Measurements from ENCODE around the gene PPFIA1. TPM values are rescaled to one million over a fixed set of nuclear protein-coding genes. Genes with fewer than 3 reads are reported as not detected.

PPFIA1 gene
- total RNA-seq, 3 donors from 2014 or later = 38.2 to 48.0 (median 46.7) TPM

GRCh38 chr11:70429428-70429705 lies 158.9 kb downstream of the PPFIA1 start:
- Mint-ChIP-seq H3K36me3 (ENCODE audit: insufficient read depth) (peaks cover 6% of the 10 kb centered on the region), H3K4me1 (ENCODE audit: low read depth) (peaks cover 1% of the 10 kb centered on the region), H3K4me3 (no peak overlapping the region), H3K9me3 (no peaks in the 10 kb centered on the region), H3K27me3 (ENCODE audit: low read depth) (peaks cover 14% of the 10 kb centered on the region)
- ATAC-seq (no peak), DNase-seq (no peak)

GRCh38 chr11:70429724-70430521 lies 159.4 kb downstream of the PPFIA1 start:
- Mint-ChIP-seq H3K9me3 (no peaks in the 10 kb centered on the region), H3K36me3 (ENCODE audit: insufficient read depth) (peaks cover 9% of the 10 kb centered on the region), H3K27me3 (ENCODE audit: low read depth) (peaks cover 12% of the 10 kb centered on the region), H3K4me3 (no peak overlapping the region), H3K4me1 (ENCODE audit: low read depth) (no peaks in the 10 kb centered on the region)
- no peak for DNase-seq
- no peak for ATAC-seq

- Mint-ChIP-seq H3K9me3 (no peaks in the 10 kb centered on the region), H3K4me3 (no peak overlapping the region), H3K36me3 (ENCODE audit: insufficient read depth) (peaks cover 9% of the 10 kb centered on the region), H3K4me1 (ENCODE audit: low read depth) (no peaks in the 10 kb centered on the region), H3K27me3 (ENCODE audit: low read depth) (peaks cover 10% of the 10 kb centered on the region)
- ATAC-seq (no peak), DNase-seq (no peak)
Measured at GRCh38 chr11:70430671-70431574, 160.4 kb downstream of the PPFIA1 start.

- no peak overlapping the region for H3K4me3 Mint-ChIP-seq
- peaks cover 11% of the 10 kb centered on the region for H3K27me3 Mint-ChIP-seq (ENCODE audit: low read depth)
- DNase-seq (no peak), ATAC-seq (no peak)
- H3K9me3 Mint-ChIP-seq = no peaks in the 10 kb centered on the region
- peaks cover 9% of the 10 kb centered on the region for H3K36me3 Mint-ChIP-seq (ENCODE audit: insufficient read depth)
- H3K4me1 Mint-ChIP-seq (ENCODE audit: low read depth) = no peaks in the 10 kb centered on the region
Measured at GRCh38 chr11:70431611-70432010, 161.1 kb downstream of the PPFIA1 start.

GRCh38 chr11:70432065-70432464 lies 161.6 kb downstream of the PPFIA1 start:
- no peak for ATAC-seq
- Mint-ChIP-seq H3K4me1 (ENCODE audit: low read depth) (no peaks in the 10 kb centered on the region), H3K4me3 (no peak overlapping the region), H3K27me3 (ENCODE audit: low read depth) (peaks cover 11% of the 10 kb centered on the region), H3K9me3 (no peaks in the 10 kb centered on the region), H3K36me3 (ENCODE audit: insufficient read depth) (peaks cover 9% of the 10 kb centered on the region)
- DNase-seq = no peak

- no peaks in the 10 kb centered on the region for H3K4me1 Mint-ChIP-seq (ENCODE audit: low read depth)
- no peaks in the 10 kb centered on the region for H3K9me3 Mint-ChIP-seq
- DNase-seq = no peak
- H3K27me3 Mint-ChIP-seq (ENCODE audit: low read depth) = peaks cover 11% of the 10 kb centered on the region
- H3K4me3 Mint-ChIP-seq = no peak overlapping the region
- H3K36me3 Mint-ChIP-seq (ENCODE audit: insufficient read depth) = peaks cover 9% of the 10 kb centered on the region
- no peak for ATAC-seq
Measured at GRCh38 chr11:70432580-70432979, 162.1 kb downstream of the PPFIA1 start.

- DNase-seq = no peak
Measured at GRCh38 chr11:70433038-70433437, 162.5 kb downstream of the PPFIA1 start.

GRCh38 chr11:70433526-70433925 lies 163.0 kb downstream of the PPFIA1 start:
- H3K4me3 Mint-ChIP-seq = no peak overlapping the region
- peaks cover 13% of the 10 kb centered on the region for H3K36me3 Mint-ChIP-seq (ENCODE audit: insufficient read depth)
- ATAC-seq (no peak), DNase-seq (no peak)
- no peaks in the 10 kb centered on the region for H3K9me3 Mint-ChIP-seq
- peaks cover 11% of the 10 kb centered on the region for H3K27me3 Mint-ChIP-seq (ENCODE audit: low read depth)
- H3K4me1 Mint-ChIP-seq (ENCODE audit: low read depth) = no peaks in the 10 kb centered on the region

More at GRCh38 chr11:70433038-70433437, 162.5 kb downstream of the PPFIA1 start:
- H3K4me1 Mint-ChIP-seq (ENCODE audit: low read depth) = no peaks in the 10 kb centered on the region
- H3K27me3 Mint-ChIP-seq (ENCODE audit: low read depth) = peaks cover 11% of the 10 kb centered on the region
- H3K9me3 Mint-ChIP-seq = no peaks in the 10 kb centered on the region
- peaks cover 12% of the 10 kb centered on the region for H3K36me3 Mint-ChIP-seq (ENCODE audit: insufficient read depth)
- no peak overlapping the region for H3K4me3 Mint-ChIP-seq
- no peak for ATAC-seq

Other genes with a start within 250 kb of the PPFIA1 start
- gene ANO1, start 192.4 kb upstream of the PPFIA1 start, total RNA-seq = under 1 TPM; 0.14 to 0.20 (median 0.16) TPM
- gene FADD, start 67.4 kb upstream of the PPFIA1 start, total RNA-seq = 10 to 100 TPM; 34.7 to 41.7 (median 38.6) TPM
- gene CTTN, start 127.8 kb downstream of the PPFIA1 start, total RNA-seq = 10 to 100 TPM; 56.5 to 59.1 (median 57.5) TPM

All from activated T-cell treated with anti-CD3 and anti-CD28 coated beads, Interleukin-2, amount 50 U/mL, for 4 hours (primary cell).